ENCODE measurements around the gene HYCC2.

Gene HYCC2

DNA sequence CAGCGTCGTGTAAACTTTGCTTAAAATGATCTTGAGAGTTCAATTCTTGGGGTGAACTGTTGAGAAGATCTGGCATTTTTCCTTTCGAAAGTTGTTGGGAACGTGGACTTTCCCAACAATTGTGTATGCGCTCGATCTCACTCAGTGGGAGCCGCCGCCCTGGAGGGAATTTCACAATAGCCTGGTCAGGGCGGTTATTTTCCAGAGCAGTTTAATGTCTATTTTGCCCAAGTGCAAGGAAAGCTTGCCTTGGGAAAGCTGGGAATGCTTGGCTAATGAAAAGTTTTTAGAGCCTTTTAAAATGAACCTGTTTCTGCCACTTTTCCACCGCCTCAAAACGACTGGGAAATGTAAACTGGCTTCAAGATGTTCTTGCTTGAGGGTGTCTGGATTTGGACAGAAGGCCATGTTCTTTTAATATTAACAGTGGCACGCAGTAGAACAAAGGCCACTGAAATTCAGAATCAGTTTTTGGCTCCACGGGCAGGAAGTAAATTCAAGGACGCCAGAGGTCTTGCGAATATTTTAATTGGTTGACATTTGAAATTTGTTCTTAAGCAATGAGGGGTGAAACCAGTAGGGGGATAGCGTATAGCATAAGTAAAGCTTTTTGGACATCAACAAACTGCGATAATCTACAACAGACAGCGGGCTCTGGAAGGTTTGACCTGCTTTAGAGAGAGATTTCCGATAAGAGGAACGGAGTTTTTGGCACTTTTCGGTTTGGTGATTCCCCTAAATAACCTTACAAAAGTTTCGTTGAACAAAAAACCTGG, 45.7 kb upstream of the HYCC2 start (continued):
- TF ChIP-seq, protein P1, sequence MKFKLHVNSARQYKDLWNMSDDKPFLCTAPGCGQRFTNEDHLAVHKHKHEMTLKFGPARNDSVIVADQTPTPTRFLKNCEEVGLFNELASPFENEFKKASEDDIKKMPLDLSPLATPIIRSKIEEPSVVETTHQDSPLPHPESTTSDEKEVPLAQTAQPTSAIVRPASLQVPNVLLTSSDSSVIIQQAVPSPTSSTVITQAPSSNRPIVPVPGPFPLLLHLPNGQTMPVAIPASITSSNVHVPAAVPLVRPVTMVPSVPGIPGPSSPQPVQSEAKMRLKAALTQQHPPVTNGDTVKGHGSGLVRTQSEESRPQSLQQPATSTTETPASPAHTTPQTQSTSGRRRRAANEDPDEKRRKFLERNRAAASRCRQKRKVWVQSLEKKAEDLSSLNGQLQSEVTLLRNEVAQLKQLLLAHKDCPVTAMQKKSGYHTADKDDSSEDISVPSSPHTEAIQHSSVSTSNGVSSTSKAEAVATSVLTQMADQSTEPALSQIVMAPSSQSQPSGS (tag by site-specific recombination; IDR thresholded peaks at IDR 0.05; ENCODE audit: low read depth): no peak
- TF ChIP-seq ZNF157 (tag by site-specific recombination; IDR thresholded peaks at IDR 0.05) (no peak), GLIS1 (tag by site-specific recombination; IDR thresholded peaks at IDR 0.05) (peak; percentile 21; the same call in 1 of the 2 replicates), ZNF184 (tag by site-specific recombination; IDR thresholded peaks at IDR 0.05) (no peak), IKZF3 (tag by site-specific recombination; IDR thresholded peaks at IDR 0.05) (peak; percentile 45; the same call in 1 of the 2 replicates), ZNF501 (tag by site-specific recombination; IDR thresholded peaks at IDR 0.05) (0 out of 2 replicates have a peak, but pooled peaks have one; percentile 39), ZNF660 (tag by site-specific recombination; IDR thresholded peaks at IDR 0.05) (0 out of 2 replicates have a peak, but pooled peaks have one; percentile 36), ZIC2 (tag by site-specific recombination; IDR thresholded peaks at IDR 0.05) (peak; percentile 10; the same call in 1 of the 2 replicates), ZEB2 (tag by site-specific recombination; IDR thresholded peaks at IDR 0.05) (peak; percentile 5; the same call in 1 of the 2 replicates), ZNF624 (tag by site-specific recombination; IDR thresholded peaks at IDR 0.05) (no peak), ZNF404 (tag by site-specific recombination; IDR thresholded peaks at IDR 0.05) (no peak), ZNF155 (tag by site-specific recombination; IDR thresholded peaks at IDR 0.05) (no peak), ZNF335 (tag by site-specific recombination; conservative IDR thresholded peaks at IDR 0.05) (peak; percentile 5), EGR2 (tag by site-specific recombination; IDR thresholded peaks at IDR 0.05; ENCODE audit: low read depth) (no peak)
- TF ChIP-seq, protein P2, sequence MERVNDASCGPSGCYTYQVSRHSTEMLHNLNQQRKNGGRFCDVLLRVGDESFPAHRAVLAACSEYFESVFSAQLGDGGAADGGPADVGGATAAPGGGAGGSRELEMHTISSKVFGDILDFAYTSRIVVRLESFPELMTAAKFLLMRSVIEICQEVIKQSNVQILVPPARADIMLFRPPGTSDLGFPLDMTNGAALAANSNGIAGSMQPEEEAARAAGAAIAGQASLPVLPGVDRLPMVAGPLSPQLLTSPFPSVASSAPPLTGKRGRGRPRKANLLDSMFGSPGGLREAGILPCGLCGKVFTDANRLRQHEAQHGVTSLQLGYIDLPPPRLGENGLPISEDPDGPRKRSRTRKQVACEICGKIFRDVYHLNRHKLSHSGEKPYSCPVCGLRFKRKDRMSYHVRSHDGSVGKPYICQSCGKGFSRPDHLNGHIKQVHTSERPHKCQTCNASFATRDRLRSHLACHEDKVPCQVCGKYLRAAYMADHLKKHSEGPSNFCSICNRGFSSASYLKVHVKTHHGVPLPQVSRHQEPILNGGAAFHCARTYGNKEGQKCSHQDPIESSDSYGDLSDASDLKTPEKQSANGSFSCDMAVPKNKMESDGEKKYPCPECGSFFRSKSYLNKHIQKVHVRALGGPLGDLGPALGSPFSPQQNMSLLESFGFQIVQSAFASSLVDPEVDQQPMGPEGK (tag by site-specific recombination; IDR thresholded peaks at IDR 0.05): 0 out of 2 replicates have a peak, but pooled peaks have one; percentile 14
- TF ChIP-seq, protein P3, sequence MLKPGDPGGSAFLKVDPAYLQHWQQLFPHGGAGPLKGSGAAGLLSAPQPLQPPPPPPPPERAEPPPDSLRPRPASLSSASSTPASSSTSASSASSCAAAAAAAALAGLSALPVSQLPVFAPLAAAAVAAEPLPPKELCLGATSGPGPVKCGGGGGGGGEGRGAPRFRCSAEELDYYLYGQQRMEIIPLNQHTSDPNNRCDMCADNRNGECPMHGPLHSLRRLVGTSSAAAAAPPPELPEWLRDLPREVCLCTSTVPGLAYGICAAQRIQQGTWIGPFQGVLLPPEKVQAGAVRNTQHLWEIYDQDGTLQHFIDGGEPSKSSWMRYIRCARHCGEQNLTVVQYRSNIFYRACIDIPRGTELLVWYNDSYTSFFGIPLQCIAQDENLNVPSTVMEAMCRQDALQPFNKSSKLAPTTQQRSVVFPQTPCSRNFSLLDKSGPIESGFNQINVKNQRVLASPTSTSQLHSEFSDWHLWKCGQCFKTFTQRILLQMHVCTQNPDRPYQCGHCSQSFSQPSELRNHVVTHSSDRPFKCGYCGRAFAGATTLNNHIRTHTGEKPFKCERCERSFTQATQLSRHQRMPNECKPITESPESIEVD (tag by site-specific recombination; IDR thresholded peaks at IDR 0.05): 0 out of 2 replicates have a peak, but pooled peaks have one; percentile 50
- TF ChIP-seq, protein P4, sequence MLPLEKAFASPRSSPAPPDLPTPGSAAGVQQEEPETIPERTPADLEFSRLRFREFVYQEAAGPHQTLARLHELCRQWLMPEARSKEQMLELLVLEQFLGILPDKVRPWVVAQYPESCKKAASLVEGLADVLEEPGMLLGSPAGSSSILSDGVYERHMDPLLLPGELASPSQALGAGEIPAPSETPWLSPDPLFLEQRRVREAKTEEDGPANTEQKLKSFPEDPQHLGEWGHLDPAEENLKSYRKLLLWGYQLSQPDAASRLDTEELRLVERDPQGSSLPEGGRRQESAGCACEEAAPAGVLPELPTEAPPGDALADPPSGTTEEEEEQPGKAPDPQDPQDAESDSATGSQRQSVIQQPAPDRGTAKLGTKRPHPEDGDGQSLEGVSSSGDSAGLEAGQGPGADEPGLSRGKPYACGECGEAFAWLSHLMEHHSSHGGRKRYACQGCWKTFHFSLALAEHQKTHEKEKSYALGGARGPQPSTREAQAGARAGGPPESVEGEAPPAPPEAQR (tag by site-specific recombination; IDR thresholded peaks at IDR 0.05): no peak
- TF ChIP-seq, protein P5, sequence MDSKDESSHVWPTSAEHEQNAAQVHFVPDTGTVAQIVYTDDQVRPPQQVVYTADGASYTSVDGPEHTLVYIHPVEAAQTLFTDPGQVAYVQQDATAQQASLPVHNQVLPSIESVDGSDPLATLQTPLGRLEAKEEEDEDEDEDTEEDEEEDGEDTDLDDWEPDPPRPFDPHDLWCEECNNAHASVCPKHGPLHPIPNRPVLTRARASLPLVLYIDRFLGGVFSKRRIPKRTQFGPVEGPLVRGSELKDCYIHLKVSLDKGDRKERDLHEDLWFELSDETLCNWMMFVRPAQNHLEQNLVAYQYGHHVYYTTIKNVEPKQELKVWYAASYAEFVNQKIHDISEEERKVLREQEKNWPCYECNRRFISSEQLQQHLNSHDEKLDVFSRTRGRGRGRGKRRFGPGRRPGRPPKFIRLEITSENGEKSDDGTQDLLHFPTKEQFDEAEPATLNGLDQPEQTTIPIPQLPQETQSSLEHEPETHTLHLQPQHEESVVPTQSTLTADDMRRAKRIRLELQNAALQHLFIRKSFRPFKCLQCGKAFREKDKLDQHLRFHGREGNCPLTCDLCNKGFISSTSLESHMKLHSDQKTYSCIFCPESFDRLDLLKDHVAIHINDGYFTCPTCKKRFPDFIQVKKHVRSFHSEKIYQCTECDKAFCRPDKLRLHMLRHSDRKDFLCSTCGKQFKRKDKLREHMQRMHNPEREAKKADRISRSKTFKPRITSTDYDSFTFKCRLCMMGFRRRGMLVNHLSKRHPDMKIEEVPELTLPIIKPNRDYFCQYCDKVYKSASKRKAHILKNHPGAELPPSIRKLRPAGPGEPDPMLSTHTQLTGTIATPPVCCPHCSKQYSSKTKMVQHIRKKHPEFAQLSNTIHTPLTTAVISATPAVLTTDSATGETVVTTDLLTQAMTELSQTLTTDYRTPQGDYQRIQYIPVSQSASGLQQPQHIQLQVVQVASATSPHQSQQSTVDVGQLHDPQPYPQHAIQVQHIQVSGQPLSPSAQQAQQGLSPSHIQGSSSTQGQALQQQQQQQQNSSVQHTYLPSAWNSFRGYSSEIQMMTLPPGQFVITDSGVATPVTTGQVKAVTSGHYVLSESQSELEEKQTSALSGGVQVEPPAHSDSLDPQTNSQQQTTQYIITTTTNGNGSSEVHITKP (tag by site-specific recombination; IDR thresholded peaks at IDR 0.05): peak; percentile 7; the same call in 1 of the 2 replicates
- TF ChIP-seq, protein P6, sequence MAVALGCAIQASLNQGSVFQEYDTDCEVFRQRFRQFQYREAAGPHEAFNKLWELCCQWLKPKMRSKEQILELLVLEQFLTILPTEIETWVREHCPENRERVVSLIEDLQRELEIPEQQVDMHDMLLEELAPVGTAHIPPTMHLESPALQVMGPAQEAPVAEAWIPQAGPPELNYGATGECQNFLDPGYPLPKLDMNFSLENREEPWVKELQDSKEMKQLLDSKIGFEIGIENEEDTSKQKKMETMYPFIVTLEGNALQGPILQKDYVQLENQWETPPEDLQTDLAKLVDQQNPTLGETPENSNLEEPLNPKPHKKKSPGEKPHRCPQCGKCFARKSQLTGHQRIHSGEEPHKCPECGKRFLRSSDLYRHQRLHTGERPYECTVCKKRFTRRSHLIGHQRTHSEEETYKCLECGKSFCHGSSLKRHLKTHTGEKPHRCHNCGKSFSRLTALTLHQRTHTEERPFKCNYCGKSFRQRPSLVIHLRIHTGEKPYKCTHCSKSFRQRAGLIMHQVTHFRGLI (tag by site-specific recombination; IDR thresholded peaks at IDR 0.05): no peak
- TF ChIP-seq, protein P7, sequence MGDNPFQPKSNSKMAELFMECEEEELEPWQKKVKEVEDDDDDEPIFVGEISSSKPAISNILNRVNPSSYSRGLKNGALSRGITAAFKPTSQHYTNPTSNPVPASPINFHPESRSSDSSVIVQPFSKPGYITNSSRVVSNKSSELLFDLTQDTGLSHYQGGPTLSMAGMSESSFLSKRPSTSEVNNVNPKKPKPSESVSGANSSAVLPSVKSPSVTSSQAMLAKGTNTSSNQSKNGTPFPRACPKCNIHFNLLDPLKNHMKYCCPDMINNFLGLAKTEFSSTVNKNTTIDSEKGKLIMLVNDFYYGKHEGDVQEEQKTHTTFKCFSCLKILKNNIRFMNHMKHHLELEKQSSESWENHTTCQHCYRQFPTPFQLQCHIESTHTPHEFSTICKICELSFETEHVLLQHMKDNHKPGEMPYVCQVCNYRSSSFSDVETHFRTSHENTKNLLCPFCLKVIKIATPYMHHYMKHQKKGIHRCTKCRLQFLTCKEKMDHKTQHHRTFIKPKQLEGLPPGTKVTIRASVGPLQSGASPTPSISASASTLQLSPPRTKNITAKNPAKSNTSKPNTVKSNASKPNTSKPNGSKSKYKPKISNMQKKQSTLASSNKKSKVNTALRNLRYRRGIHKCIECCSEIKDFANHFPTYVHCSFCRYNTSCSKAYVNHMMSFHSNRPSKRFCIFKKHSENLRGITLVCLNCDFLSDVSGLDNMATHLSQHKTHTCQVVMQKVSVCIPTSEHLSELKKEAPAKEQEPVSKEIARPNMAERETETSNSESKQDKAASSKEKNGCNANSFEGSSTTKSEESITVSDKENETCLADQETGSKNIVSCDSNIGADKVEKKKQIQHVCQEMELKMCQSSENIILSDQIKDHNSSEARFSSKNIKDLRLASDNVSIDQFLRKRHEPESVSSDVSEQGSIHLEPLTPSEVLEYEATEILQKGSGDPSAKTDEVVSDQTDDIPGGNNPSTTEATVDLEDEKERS (tag by site-specific recombination; IDR thresholded peaks at IDR 0.05): no peak
